H9 (cell line): ENCODE results near the gene FSTL4. TPM values are rescaled to one million over a fixed set of nuclear protein-coding genes. Genes with fewer than 3 reads are reported as not detected.

Experiments used
- DNase-seq: peaks from one replicate; pipeline ENCODE4 v3.0.0-alpha.2; 2017
- H2AFZ ChIP-seq: one replicate; pipeline ENCODE4 v1.6.1; 2013; ENCODE audit warnings: mild to moderate bottlenecking, low read length, control low read depth, moderate library complexity
- H2AK5ac ChIP-seq: 2 replicates; pipeline ENCODE4 v1.6.1; 2013; ENCODE audit warnings: low read length, control low read depth, mixed read lengths; ENCODE audit not compliant: insufficient read length
- H2BK120ac ChIP-seq: one replicate; pipeline ENCODE4 v1.6.1; 2013; ENCODE audit warnings: low read depth, mild to moderate bottlenecking, low read length, control low read depth, inconsistent platforms; ENCODE audit not compliant: poor library complexity, severe bottlenecking
- H2BK12ac ChIP-seq: 2 replicates; pipeline ENCODE4 v1.6.1; 2013; ENCODE audit warnings: low read length, control low read depth, mixed read lengths, low read depth; ENCODE audit not compliant: insufficient read length
- H2BK15ac ChIP-seq: 2 replicates; pipeline ENCODE4 v1.6.1; 2013; ENCODE audit warnings: low read depth, low read length, control low read depth
- H2BK20ac ChIP-seq: one replicate; pipeline ENCODE4 v1.6.1; 2013; ENCODE audit warnings: low read depth, mild to moderate bottlenecking, low read length, control low read depth, inconsistent platforms; ENCODE audit not compliant: poor library complexity, severe bottlenecking
- H2BK5ac ChIP-seq: 2 replicates; pipeline ENCODE4 v1.6.1; 2013; ENCODE audit warnings: low read length, control low read depth, mixed read lengths; ENCODE audit not compliant: insufficient read length
- H3K14ac ChIP-seq: 2 replicates; pipeline ENCODE4 v1.6.1; 2013; ENCODE audit warnings: low read length, control low read depth; ENCODE audit not compliant: insufficient read depth
- H3K18ac ChIP-seq: 2 replicates; pipeline ENCODE4 v1.6.1; 2013; ENCODE audit warnings: low read depth, mild to moderate bottlenecking, mixed read lengths, low read length, control low read depth; ENCODE audit not compliant: insufficient read length
- H3K23ac ChIP-seq: 2 replicates; pipeline ENCODE4 v1.6.1; 2013; ENCODE audit warnings: low read length, control low read depth, mixed read lengths, low read depth; ENCODE audit not compliant: insufficient read length
- H3K23me2 ChIP-seq: 2 replicates; pipeline ENCODE4 v1.6.1; 2013; ENCODE audit warnings: low read depth, mild to moderate bottlenecking, mixed read lengths, low read length, control low read depth; ENCODE audit not compliant: insufficient read length, poor library complexity, severe bottlenecking
- H3K27ac ChIP-seq: 2 replicates; pipeline ENCODE4 v1.5.1; 2013; ENCODE audit warnings: low read length, control low read depth, mixed read lengths, low read depth; ENCODE audit not compliant: insufficient read length
- H3K27me3 ChIP-seq: 2 replicates; pipeline ENCODE4 v1.6.1; 2013; ENCODE audit warnings: low read length, control low read depth, inconsistent platforms; ENCODE audit not compliant: insufficient read depth
- H3K4ac ChIP-seq: 2 replicates; pipeline ENCODE4 v1.6.1; 2013; ENCODE audit warnings: low read depth, mild to moderate bottlenecking, control low read depth, inconsistent platforms, low read length, moderate library complexity
- H3K4me1 ChIP-seq: 2 replicates; pipeline ENCODE4 v1.6.1; 2013; ENCODE audit warnings: low read length, control low read depth, inconsistent platforms; ENCODE audit not compliant: insufficient read depth
- H3K4me2 ChIP-seq: 2 replicates; pipeline ENCODE4 v1.6.1; 2013; ENCODE audit warnings: low read length, control low read depth, mixed read lengths; ENCODE audit not compliant: insufficient read length, insufficient read depth
- H3K56ac ChIP-seq: 2 replicates; pipeline ENCODE4 v1.6.1; 2013; ENCODE audit warnings: low read depth, mild to moderate bottlenecking, mixed read lengths, low read length, control low read depth; ENCODE audit not compliant: insufficient read length
- H3K79me1 ChIP-seq: 2 replicates; pipeline ENCODE4 v1.6.1; 2013; ENCODE audit warnings: low read depth, mild to moderate bottlenecking, moderate library complexity, low read length, control low read depth, inconsistent platforms; ENCODE audit not compliant: insufficient read depth, poor library complexity, severe bottlenecking
- H3K79me2 ChIP-seq: 2 replicates; pipeline ENCODE4 v1.6.1; 2013; ENCODE audit warnings: low read length, control low read depth, inconsistent platforms; ENCODE audit not compliant: insufficient read depth
- H3K9ac ChIP-seq: 2 replicates; pipeline ENCODE4 v1.6.1; 2013; ENCODE audit warnings: low read length, control low read depth, mixed read lengths; ENCODE audit not compliant: insufficient read length; ENCODE audit errors: extremely low read depth
- H3K9me3 ChIP-seq: one replicate; pipeline ENCODE4 v1.6.1; 2013; ENCODE audit warnings: low read depth, low read length, inconsistent platforms; ENCODE audit not compliant: control insufficient read depth
- H3T11ph ChIP-seq: one replicate; pipeline ENCODE4 v1.6.1; 2013; ENCODE audit warnings: mild to moderate bottlenecking, low read length, control low read depth, inconsistent platforms
- H4K20me1 ChIP-seq: one replicate; pipeline ENCODE4 v1.6.1; 2013; ENCODE audit not compliant: control insufficient read depth, insufficient read length, insufficient read depth
- H4K5ac ChIP-seq: 2 replicates; pipeline ENCODE4 v1.6.1; 2013; ENCODE audit warnings: low read depth, mild to moderate bottlenecking, mixed read lengths, low read length, control low read depth; ENCODE audit not compliant: insufficient read length
- H4K8ac ChIP-seq: replicated peaks from 2 replicates; pipeline ENCODE4 v1.6.1; 2013; ENCODE audit warnings: low read length, control low read depth, mixed read lengths, low read depth; ENCODE audit not compliant: insufficient read length
- H4K91ac ChIP-seq: 2 replicates; pipeline ENCODE4 v1.6.1; 2013; ENCODE audit warnings: low read depth, mild to moderate bottlenecking, moderate library complexity, mixed read lengths, low read length, control low read depth; ENCODE audit not compliant: insufficient read length
- H3K27ac Mint-ChIP-seq, 3 experiments: 2 replicates in 2 of 3; 3 replicates in 1 of 3; pipeline ENCODE4 v1.8.0; 2020 to 2021; ENCODE audit warnings: mixed read lengths in 3 of 3, mild to moderate bottlenecking in 1 of 3, moderate library complexity in 1 of 3
- H3K27me3 Mint-ChIP-seq: 2 replicates; pipeline ENCODE4 v1.8.0; 2021; ENCODE audit warnings: low read depth, mild to moderate bottlenecking, moderate library complexity, mixed read lengths
- H3K36me3 Mint-ChIP-seq, 3 experiments: 2 replicates in 2 of 3; 3 replicates in 1 of 3; pipeline ENCODE4 v1.8.0; 2020 to 2021; ENCODE audit warnings: low read depth in 3 of 3, mixed read lengths in 3 of 3; ENCODE audit not compliant: insufficient read depth in 1 of 3
- H3K4me1 Mint-ChIP-seq, 2 experiments: 2 replicates each; pipeline ENCODE4 v1.8.0; 2020; ENCODE audit warnings: mixed read lengths in 2 of 2
- H3K4me3 Mint-ChIP-seq, 2 experiments: 2 replicates in 1 of 2; 3 replicates in 1 of 2; pipeline ENCODE4 v1.8.0; 2020 to 2021; ENCODE audit warnings: mild to moderate bottlenecking in 2 of 2, mixed read lengths in 2 of 2, moderate library complexity in 1 of 2
- H3K9me3 Mint-ChIP-seq, 2 experiments: 2 replicates in 1 of 2; 3 replicates in 1 of 2; pipeline ENCODE4 v1.8.0; 2020; ENCODE audit warnings: mild to moderate bottlenecking in 2 of 2, mixed read lengths in 2 of 2, moderate library complexity in 1 of 2
- CTCF ChIP-seq: fragments of 200-600 bp; sonication (generic); conservative IDR thresholded peaks from 3 replicates; pipeline ENCODE4 v1.8.0; 2021; ENCODE audit warnings: antibody characterized with exemption, mild to moderate bottlenecking
- WGBS: extraction: QIAGEN DNeasy Blood & Tissue Kit; methylation state at CpG from one replicate; pipeline ENCODE4 v1.1.7; 2013; ENCODE audit warnings: missing lambda C conversion rate, low lambda C conversion rate, mixed read lengths; ENCODE audit not compliant: insufficient read length; ENCODE audit errors: extremely low coverage; 5-methylcytosine and 5-hydroxymethylcytosine counted together
- total RNA-seq: library from RNA; stranded (reverse); gene quantifications from 2 replicates; pipeline ENCODE4 v1.2.1, GENCODE V29; 2021

The FSTL4 gene
- total RNA-seq, 1 experiment from 2014 or later = 5.7 TPM

- H3K36me3 Mint-ChIP-seq = no peaks in the 10 kb centered on the region; a peak in 1 of 7 replicates
- H3K9me3 Mint-ChIP-seq = no peaks in the 10 kb centered on the region; a peak in 1 of 5 replicates
- peaks cover 50 to 54% of the 10 kb centered on the region in 2 experiments for H3K4me1 Mint-ChIP-seq
These were observed 244.4 kb downstream of the FSTL4 start for GRCh38 chr5:133367984-133368383.

More at GRCh38 chr5:133367984-133368383, 244.4 kb downstream of the FSTL4 start:
- TF ChIP-seq CTCF = no peak
- Histone ChIP-seq H3K27ac (no peak overlapping the region), H2BK120ac (no peak overlapping the region), H4K5ac (no peak overlapping the region), H2AFZ (no peak overlapping the region), H3K4me1 (peaks cover 9% of the 10 kb centered on the region; the same call in 1 of the 2 replicates), H3K18ac (no peak overlapping the region), H2BK5ac (no peak overlapping the region), H2AK5ac (no peak overlapping the region), H3K56ac (no peak overlapping the region), H3K4ac (no peak overlapping the region), H3K27me3 (no peaks in the 10 kb centered on the region), H3K9ac (no peak overlapping the region), H3T11ph (no peak overlapping the region), H3K9me3 (no peaks in the 10 kb centered on the region), H2BK12ac (no peak overlapping the region), H3K23ac (no peak overlapping the region), H2BK20ac (no peak overlapping the region), H3K4me2 (no peak overlapping the region), H4K20me1 (peaks cover 2% of the 10 kb centered on the region), H3K23me2 (no peaks in the 10 kb centered on the region), H3K79me2 (no peaks in the 10 kb centered on the region), H4K8ac (no peak overlapping the region), H3K14ac (no peak overlapping the region), H3K79me1 (no peaks in the 10 kb centered on the region), H4K91ac (no peak overlapping the region), H2BK15ac (no peak overlapping the region)
- no peak overlapping the region for H3K4me3 Mint-ChIP-seq
- H3K27me3 Mint-ChIP-seq = peaks cover 8% of the 10 kb centered on the region
- WGBS = no CpG with 5 or more reads among the region's 2 CpGs
- DNase-seq = no peak
- no peak overlapping the region for H3K27ac Mint-ChIP-seq
